NCI-H2171 (cell line): ENCODE results near the gene OGDH.
"Not testable (repeated sequence)": the region's sequence is repeated elsewhere in the genome, so short reads cannot be mapped to it uniquely, and the experiment has no call there.

ENCODE experiments used
- DNase-seq: peaks from one replicate; lab custom pipeline; 2025; lab: John Stamatoyannopoulos, UW

The OGDH gene

DNA sequence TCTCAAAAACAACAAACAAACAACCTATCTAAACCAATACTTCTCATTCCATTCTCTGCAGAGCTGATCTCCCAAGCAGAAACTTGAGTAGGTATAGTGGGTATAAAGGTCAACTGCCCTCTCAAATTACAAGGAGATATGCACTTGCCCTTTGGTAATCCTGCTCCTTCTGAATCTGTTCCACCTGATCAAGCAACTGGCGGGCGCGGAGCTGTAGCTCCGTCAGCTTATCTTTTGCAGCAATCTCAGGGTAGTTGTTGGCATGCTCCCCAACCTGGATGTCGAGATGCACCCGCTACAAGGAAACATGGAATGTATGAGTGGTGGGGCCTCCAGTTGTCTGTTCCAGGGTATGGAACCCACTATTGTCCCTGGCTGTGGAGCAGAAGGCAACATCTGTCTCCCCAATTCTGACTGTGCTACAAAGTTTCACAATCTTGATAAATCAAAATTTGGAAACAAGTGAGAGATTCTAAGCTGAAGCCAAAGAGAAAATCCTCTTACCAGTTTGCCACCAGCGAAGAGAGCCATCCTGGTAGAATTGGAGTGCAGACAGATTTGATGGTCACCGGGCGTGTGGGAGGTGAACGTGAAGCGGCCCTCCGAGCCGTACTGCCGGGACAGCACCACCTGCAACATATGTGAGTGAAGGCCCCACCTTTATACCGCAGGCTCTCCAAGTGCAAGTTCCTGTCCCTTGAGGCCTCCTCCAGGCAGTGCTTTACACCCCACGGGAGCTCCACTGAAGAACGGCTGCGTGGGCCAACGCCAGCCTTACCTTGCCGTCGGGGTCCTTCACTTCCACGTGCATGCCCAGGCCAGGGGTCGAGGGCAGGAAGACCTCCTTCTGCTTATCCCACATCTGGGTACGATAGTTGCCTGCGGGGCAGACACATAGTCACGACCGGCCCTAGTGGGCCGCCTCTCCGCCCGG lies 25.2 kb upstream of the OGDH start:
- DNase-seq: no peak

DNA sequence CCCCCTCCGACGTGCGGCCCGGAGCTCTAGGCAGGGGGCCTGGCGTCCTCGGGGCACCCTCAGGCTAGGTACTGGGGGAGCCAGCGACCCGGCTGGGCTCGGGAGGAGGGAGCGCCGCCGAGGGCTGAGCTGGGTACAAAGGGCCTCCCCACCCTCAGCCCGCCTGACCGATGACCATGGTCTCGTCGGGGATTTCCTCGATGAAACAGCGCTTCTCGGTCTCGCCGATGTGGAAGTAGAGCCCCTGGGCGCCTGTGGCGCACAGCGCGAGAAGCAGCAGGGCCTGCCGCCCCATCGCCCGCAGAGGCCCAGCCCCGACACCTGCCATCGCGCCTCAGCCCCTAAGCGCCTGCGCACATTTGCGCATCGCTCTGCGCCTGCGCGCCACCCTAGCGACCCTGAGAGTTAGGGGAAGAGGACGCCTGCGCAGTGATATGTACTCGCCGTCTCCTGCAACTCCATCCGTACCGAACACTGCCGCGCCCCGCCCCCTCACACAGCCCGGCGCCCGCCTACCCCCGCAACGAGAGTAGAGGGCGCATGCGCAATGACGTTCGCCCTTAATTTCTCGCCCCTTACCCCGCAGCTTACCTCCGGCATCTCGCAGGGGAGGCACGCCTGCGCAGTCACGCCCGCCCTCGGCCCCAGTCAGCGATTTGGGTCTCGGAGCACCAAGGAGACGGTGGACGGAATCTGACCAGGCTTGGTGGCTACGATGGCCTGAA lies 24.4 kb upstream of the OGDH start, which contains the start of gene TMED4:
Gene TMED4, minus strand, starts transcription at position 353 of the 725 bp plus-strand sequence. Its CDS starts 25 bp downstream, at position 328.
- DNase-seq: peak; percentile 96

DNA sequence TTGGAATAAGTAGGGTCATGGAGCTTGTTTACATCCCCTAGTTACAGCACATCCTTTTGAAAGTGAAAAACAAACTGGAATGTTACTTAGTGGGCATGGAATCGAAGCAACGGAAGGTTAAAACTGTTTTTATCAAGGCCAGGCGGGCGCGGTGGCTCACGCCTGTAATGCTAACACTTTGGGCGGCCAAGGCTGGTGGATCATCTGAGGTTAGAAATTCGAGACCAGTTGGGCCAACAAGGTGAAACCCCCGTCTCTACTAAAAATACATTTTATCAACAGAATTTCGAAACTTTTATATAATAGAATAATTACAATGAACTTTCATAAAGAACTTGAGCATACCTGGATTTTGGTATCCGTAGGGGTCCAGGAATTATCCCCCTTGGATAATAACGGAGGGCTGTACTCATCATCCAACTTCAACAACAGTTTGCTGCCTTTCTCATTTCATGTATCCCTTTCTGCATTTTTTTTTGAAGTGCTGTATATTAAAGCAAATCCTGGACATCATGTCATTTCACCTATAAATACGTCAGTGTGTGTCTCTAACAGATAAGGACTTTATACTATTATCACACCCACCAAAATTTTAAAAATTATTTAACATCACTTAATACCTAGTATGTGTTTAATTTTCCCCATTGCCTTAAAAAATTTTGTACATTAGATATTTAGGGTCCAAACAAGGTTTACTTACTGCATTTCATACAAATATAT lies 23.1 kb upstream of the OGDH start:
- no peak for DNase-seq

DNA sequence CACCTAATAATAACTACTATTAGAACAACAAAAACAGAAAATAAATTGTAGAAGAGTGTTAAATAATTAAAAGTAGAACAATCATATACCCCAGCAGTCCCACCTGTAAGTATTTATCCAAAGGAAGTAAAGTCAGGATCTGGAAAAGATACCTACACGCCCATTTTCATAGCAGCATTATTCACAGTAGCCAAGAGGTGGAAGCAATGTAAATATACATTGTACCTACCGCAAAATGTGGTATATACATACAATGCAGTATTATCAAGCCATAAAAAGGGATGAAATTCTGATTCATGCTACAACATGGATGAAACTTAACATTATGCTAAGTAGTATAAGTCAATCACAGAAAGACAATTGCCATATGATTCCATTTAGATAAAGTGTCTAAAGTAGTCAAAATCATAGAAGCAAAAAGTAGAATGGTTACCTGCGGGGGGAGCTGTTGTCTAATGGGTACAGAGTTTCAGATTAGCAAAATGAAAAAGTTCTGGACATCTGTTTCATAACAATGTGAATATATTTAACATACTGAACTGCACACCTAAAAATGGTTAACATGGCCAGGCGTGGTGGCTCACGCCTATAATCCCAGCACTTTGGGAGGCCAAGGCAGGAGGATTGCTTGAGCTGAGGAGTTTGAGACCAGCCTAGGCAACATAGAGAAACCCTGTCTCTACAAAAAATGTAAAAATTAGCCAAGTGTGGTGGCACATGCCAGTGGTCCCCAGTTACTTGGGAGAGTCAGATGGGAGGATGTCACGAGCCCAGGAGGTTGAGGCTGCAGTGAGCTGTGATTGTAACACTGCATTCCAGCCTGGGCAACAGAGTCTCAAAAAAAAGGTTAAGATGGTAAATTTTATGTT lies 18.4 kb upstream of the OGDH start:
- peak; percentile 24 for DNase-seq

- DNase-seq: no peak
Measured at GRCh38 chr7:44590910-44591309, 15.5 kb upstream of the OGDH start.

GRCh38 chr7:44595934-44596635 lies 10.3 kb upstream of the OGDH start:
- no peak for DNase-seq

DNA sequence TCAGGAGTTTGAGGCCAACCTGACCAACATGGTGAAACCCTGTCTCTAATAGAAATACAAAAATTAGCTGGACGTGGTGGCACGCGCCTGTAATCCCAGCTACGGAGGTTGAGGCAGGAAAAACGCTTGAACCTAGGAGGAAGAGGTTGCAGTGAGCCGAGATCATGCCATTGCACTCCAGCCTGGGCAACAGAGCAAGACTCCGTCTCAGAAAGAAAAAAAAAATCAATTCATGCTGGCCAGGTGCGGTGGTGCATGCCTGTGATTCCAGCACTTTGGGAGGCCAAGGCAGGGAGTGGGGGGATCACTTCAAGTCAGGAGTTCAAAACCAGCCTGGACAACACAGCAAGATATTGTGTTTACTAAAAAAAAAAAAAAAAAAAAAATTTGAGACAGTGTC lies 9.2 kb upstream of the OGDH start:
- not testable (repeated sequence) for DNase-seq

DNA sequence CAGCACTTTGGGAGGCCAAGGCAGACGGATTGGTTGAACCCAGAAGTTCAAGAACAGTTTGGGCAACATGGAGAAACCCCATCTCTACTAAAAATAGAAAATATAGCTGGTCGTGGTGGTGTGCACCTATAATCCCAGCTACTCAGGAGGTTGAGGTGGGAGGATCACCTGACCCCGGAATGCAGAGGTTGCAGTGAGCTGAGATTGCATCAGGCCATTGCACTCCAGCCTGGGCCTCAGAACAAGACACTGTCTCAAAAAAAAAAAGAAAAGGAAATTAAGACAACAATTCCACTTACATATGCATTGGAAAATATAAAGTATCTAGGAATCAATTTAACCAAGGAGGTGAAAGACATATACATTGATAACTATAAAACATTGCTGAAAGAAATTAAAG lies 7.2 kb upstream of the OGDH start:
- DNase-seq: no peak

DNA sequence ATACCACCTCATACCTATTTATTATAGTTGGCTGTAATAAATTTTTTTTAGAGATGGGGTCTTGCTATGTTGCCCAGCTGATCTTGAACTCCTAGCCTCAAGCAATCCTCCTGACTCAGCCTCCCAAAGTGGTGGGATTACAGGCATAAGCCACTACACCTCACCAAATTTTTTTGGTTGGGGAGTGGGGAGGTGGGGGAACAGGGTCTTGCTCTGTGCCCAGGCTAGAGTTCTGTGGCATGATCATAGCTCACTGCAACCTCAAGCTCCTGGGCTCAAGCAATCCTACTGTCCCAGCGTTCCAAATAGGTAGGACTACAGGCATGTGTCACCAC lies 3.9 kb upstream of the OGDH start:
- DNase-seq: no peak

DNA sequence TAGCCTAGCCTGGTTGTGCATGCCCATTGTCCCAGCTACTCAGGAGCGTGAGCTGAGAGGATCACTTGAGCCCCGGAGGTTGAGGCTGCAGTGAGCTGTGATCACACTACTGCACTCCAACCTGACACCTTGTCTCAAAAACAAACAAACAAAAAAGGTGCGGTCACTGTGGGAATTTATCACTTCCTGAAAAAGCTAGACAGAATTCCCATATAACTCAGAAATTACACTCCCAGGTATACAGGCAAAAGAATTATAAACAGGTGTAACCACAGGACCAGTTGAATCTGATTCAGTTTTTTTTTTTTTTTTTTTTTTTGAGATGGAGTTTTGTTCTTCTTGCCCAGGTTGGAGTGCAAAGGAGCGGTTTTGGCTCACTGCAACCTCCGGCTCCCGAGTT lies 3.2 kb upstream of the OGDH start:
- DNase-seq: no peak

DNA sequence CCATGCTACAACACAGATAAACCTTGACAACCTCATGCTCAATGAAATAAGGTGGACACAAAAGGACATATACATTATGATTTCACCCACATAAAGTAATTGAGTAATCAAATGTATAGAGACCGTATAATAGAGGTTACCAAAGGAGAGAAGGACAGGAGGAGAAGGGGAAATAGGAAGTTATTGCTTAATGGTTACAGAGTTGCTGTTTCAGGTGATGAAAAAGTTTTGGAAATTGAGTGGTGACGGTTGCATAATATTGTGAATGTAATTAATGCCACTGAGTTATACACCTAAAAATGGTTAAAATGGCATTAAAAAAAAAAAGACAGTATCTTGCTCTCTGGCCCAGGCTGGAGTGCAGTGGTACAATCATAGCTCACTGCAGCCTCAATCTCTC lies 1.5 kb upstream of the OGDH start:
- DNase-seq: no peak

GRCh38 chr7:44607141-44608068 lies 978 bp downstream of the OGDH start:
- DNase-seq: no peak

DNA sequence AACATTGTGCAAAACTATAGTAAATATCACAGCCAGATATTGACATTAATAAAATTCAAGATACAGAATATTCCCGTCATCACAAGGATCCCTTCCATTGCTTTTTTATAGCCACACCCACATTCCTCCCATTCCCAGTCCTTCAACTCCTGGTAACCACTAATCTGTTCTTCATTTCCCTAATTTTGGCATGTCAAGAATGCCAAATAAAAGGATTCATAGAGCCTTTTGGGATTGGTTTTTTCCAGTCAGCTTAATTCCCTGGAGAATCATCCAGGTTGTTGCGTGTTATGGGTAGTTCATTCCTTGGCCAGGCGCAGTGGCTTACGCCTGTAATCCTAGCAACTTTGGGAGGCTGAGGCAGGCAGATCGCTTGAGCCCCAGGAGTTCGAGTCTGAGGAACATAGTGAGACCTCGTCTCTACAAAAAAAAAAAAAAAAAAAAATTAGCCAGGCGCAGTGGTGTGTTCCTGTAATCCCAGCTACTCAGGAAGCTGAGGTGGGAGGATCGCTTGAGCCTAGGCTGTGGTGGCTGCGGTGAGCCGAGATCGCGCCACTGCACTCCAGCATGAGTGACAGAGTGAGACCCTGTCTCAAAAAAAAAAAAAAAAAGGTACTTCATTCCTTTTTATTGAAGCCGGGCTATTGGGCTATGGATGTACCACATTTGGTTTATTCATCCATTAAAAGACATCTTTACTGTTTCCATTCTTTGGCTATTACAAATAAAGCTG lies 2.7 kb downstream of the OGDH start:
- DNase-seq: no peak

- no peak for DNase-seq
Measured at GRCh38 chr7:44609829-44610228, 3.4 kb downstream of the OGDH start.

DNA sequence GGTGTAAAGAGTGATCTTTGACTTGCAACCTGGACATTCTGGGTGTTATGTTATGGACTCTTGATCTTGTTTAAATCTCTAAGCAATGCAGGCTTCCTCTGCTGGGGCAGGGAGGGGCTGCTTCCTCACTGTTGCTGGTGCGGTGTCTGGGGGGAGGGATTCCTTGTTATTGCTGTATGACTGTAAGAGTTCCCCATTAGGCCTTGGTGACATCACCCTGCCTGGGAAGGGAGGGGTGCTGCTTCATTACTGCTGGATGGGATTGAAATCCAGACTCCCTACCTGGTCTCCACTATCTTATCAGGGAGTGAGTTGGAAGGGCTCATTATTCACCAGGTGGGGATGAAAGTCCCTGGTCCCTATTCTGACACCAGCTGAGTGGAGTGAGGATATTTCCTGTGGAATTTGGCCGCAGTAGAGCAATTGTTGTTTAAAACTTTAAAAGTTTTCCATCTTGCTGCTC lies 8.8 kb downstream of the OGDH start:
- no peak for DNase-seq

DNA sequence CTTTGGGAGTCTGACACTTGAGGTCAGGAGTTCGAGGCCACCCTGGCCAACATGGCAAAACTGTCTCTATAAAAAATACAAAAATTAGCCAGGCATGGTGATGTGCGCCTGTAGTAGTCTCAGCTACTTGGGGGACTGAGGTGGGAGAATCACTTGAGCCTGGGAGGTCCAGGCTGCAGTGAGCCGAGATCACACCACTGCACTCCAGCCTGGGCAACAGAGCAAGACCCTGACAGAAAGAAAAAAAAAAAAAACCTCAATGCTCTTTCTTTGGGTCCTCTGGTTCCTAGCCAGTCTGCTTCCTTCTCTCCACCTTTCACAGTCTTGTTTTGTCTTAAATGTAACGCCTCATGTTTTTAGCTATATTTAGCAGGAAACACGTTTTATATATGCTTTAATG lies 9.4 kb downstream of the OGDH start:
- DNase-seq: no peak

GRCh38 chr7:44616545-44616944 lies 10.1 kb downstream of the OGDH start:
- no peak for DNase-seq

GRCh38 chr7:44617225-44617890 lies 10.9 kb downstream of the OGDH start:
- DNase-seq: no peak

GRCh38 chr7:44618045-44618444 lies 11.6 kb downstream of the OGDH start:
- DNase-seq: no peak
